SKM-1 treated with dmso at 0.1 percent for 144 hours (cell line): Measurements from ENCODE around the gene XRCC5.
"Not testable (repeated sequence)": the region's sequence is repeated elsewhere in the genome, so short reads cannot be mapped to it uniquely, and the experiment has no call there.

ENCODE experiments used
- DNase-seq: peaks from one replicate; lab custom pipeline; 2025; ENCODE audit not compliant: unreplicated experiment; lab: John Stamatoyannopoulos, UW

XRCC5 gene

GRCh38 chr2:216108967-216109921 lies at the start of gene XRCC5:
XRCC5 (plus strand) TSS chr2:216109348; CDS start chr2:216109437, 89 bp downstream.
- DNase-seq = peak; percentile 92

- DNase-seq = no peak
Measured at GRCh38 chr2:216064014-216064630, 45.0 kb upstream of the XRCC5 start.

- DNase-seq = no peak
Measured at GRCh38 chr2:216064665-216065064, 44.5 kb upstream of the XRCC5 start.

GRCh38 chr2:216066230-216066629 lies 42.9 kb upstream of the XRCC5 start:
- no peak for DNase-seq

- DNase-seq = no peak
Measured at GRCh38 chr2:216069028-216069427, 40.1 kb upstream of the XRCC5 start.

GRCh38 chr2:216070195-216070594 lies 39.0 kb upstream of the XRCC5 start:
- DNase-seq = no peak

GRCh38 chr2:216071111-216071851 lies 37.9 kb upstream of the XRCC5 start:
- DNase-seq = no peak

GRCh38 chr2:216072473-216072872 lies 36.7 kb upstream of the XRCC5 start:
- DNase-seq = no peak

- DNase-seq = no peak
Measured at GRCh38 chr2:216073773-216074172, 35.4 kb upstream of the XRCC5 start.

GRCh38 chr2:216074380-216074779 lies 34.8 kb upstream of the XRCC5 start:
- no peak for DNase-seq

- DNase-seq = no peak
Measured at GRCh38 chr2:216074794-216075193, 34.4 kb upstream of the XRCC5 start.

- DNase-seq = no peak
Measured at GRCh38 chr2:216075510-216076485, 33.4 kb upstream of the XRCC5 start.

- peak; percentile 13 for DNase-seq
Measured at GRCh38 chr2:216078776-216079175, 30.4 kb upstream of the XRCC5 start.

- not testable (repeated sequence) for DNase-seq
Measured at GRCh38 chr2:216080048-216080447, 29.1 kb upstream of the XRCC5 start.

GRCh38 chr2:216081012-216081411 lies 28.1 kb upstream of the XRCC5 start:
- no peak for DNase-seq

- peak; percentile 54 for DNase-seq
Measured at GRCh38 chr2:216081487-216082116, 27.5 kb upstream of the XRCC5 start, which contains the start of the genes PECR and TMEM169. PECR (minus strand) TSS chr2:216081809; CDS start chr2:216081741, 68 bp downstream. TMEM169 (plus strand) TSS chr2:216081919; CDS start chr2:216095964, 14,045 bp downstream.

GRCh38 chr2:216082117-216082711 lies 26.9 kb upstream of the XRCC5 start:
- DNase-seq = no peak

- peak; percentile 19 for DNase-seq
Measured at GRCh38 chr2:216082805-216083204, 26.3 kb upstream of the XRCC5 start.
